HCT116 (cell line): Measurements from ENCODE around the gene ACBD6. TPM values are rescaled to one million over a fixed set of nuclear protein-coding genes. Genes with fewer than 3 reads are reported as not detected.

Experiments
- microRNA-seq: library from miRNA; unstranded; fragments of <30 nt; microRNA quantifications from one replicate; pipeline ENCODE4, GENCODE V29; 2016; ENCODE audit warnings: borderline number of aligned reads
- total RNA-seq: library from RNA; stranded (reverse); gene quantifications from one replicate; pipeline ENCODE4 v1.2.1, GENCODE V29; 2021; ENCODE audit not compliant: unreplicated experiment

Gene ACBD6
- total RNA-seq, 1 experiment from 2014 or later, result 43.2 TPM

Small RNA genes within 50 kb of the gene (microRNA-seq; reads per million reads assigned to microRNA genes)
- 2.4 reads per million for gene MIR3121

Other genes starting within 250 kb of the ACBD6 start
- not detected for gene OVAAL, start 56.4 kb upstream of the ACBD6 start, total RNA-seq
- 19.9 TPM for gene XPR1, start 129.4 kb upstream of the ACBD6 start, total RNA-seq